GM21528 (cell line): Measurements from ENCODE around the gene CNPPD1.

ENCODE experiments used
- ATAC-seq: cut with Tn5 transposase; IDR thresholded peaks from one replicate; pipeline ENCODE4 v1.9.1; 2021; ENCODE audit warnings: mild to moderate bottlenecking, moderate library complexity; ENCODE audit not compliant: unreplicated experiment, low FRiP score

Gene CNPPD1

DNA sequence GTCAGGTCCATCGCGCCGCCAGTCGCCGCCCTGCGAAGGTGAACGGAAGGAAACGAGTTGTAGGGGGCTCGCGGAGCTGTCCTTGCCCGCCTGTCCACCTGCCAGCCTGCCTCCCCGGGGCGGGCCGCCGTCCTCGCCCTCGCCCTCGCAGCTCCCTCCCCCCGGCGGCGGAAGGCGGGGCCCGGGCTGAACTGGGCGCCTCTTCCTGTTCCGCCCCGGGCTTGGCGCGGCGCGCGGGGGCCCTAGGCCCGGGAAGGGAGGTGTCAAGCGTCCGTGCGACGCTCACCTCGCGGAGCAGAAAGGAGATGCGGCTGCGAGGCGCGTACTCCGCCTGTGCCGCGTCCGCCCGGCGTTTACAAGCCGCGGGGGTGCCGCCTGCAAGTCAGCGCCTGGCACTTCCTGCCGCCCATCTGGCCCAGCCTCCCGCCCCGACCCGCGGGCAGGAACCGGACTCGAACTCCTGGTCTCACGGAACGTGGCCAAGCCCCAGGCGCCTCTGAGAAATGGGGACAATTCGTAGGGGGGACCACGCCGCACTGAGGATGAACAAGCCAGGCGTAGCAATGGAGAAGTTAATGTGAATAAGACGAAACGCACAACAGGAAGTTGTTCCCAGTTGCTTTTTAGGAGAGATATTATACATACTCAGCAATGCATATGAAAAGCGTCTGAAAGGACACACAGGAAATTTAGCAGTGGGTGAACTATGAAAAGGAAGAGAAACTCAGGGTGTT, at the start of gene CNPPD1:
Gene CNPPD1 (minus strand): TSS at position 108 of the 734 bp plus-strand sequence. CDS start 97 bp downstream, at position 11.
- peak; percentile 65 for ATAC-seq

DNA sequence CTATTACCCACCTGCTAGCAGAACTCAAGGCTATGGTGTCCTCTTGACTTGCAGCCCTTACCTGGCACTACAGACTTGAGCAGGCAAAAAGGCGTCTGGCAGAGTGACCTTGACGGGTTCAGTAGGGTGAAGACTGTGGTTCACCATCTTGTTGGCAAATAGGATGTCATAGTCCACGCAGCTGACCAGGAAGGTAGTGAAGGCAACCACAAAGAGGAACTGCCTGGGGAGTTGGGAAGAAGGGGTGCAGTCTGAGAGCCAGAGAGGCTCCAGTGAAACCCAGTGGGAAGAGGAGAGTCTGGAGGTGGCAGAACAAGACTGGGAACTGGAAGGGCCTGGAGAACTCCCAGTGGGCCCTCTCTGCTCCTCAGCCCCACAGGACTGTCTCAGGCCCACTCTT, 48.6 kb upstream of the CNPPD1 start:
- ATAC-seq, result no peak

DNA sequence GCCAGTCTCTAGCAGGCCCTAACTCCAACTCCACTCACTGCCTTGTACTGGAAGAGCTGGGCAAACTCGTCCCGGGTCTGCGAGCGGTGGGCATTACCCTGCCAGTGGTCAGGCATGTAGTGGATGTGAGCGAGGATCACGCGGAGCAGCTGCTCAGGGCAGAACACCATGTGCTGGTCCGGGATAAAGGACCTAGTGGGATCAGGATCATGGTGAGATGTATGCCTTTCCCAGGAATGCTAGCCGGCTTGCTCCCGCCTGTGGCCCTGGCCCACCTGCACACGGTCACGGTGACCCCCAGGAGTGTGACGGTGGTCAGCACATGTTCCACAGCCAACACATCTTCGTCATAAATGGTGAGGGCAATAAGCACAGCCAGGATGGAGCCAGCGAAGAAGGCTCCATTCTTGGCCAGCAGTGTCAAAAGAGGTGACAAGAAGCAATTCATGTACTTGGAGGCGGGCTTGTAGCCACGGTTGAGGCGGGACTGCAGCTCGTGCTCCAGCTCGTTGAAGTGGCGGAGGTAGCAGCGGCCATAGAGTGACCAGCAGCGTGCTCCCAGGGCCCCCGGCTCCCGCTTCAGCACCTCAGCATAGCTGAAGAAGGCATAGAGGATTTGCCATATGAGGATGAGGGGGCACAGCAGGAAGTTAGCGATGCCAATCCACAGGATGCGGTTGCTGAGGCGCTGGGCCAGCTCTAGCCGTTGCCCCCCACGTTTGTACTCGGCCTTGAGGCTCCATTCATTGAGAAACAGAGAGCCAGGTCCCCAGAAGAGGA, 47.3 kb upstream of the CNPPD1 start:
- no peak for ATAC-seq

DNA sequence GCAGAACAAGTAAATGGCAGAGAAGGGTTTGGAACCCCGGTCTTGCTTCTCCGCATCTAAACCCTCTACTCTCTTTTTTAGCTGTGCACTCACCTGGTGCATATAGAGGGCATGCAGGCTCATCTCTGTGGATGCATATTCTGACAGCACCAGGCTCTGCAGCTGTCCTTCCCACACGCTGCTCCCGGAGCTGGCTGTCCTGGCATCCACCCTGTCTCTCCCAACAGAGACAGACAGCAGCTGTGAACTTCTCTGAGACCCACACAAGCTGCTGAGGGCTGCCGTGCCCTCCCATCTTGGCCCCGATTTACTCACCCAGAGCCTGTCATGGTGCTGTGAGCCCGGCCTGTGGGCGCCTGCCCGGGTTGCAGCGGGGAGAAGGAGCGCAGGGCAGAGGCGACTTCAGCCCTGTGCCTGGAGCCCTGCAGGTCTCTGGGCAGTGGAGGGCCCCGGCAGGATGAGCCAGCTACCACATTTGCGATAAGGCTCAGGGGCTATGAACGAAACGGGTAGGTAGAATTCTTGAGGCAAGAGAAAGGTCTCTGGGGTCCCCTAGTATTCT, 45.3 kb upstream of the CNPPD1 start:
- no peak for ATAC-seq

- ATAC-seq, result no peak
Measured at GRCh38 chr2:219220652-219221402, 44.1 kb upstream of the CNPPD1 start.

DNA sequence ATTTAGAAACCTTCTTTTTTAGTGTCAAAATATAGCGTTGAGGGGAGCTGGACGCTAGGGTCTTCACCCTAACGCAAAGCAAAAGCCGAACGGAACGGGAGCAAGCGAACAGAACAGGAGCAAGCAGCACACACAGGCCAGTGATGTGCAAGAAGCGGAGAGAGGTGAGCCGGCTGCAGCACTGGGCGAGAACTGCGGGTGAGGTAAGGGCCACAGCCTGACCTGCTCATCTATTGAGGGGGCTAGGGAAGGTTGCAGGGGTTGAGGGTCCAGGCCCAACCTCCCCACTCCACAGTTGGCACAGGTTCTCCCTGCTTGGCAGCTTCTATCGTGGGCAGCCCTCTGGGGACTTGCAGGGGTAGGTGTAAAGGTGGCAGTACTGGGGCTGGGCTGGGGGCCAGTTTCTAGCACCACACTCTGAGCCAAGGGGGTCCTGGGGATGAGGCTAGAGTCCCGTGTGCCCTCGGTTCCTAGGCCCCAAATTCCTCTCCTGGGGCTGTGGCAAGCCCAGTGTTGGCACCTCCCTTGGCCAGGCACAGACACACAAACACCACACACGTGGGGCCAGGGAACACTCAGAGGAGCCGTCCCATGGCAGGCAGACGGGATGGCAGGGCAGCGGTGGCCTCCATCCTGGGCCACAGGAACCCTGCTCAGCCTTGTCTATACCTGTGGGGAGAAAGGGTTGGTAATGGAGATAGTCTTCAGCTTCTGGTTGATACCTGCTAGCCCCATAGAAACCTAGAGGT, 43.2 kb upstream of the CNPPD1 start:
- no peak for ATAC-seq

DNA sequence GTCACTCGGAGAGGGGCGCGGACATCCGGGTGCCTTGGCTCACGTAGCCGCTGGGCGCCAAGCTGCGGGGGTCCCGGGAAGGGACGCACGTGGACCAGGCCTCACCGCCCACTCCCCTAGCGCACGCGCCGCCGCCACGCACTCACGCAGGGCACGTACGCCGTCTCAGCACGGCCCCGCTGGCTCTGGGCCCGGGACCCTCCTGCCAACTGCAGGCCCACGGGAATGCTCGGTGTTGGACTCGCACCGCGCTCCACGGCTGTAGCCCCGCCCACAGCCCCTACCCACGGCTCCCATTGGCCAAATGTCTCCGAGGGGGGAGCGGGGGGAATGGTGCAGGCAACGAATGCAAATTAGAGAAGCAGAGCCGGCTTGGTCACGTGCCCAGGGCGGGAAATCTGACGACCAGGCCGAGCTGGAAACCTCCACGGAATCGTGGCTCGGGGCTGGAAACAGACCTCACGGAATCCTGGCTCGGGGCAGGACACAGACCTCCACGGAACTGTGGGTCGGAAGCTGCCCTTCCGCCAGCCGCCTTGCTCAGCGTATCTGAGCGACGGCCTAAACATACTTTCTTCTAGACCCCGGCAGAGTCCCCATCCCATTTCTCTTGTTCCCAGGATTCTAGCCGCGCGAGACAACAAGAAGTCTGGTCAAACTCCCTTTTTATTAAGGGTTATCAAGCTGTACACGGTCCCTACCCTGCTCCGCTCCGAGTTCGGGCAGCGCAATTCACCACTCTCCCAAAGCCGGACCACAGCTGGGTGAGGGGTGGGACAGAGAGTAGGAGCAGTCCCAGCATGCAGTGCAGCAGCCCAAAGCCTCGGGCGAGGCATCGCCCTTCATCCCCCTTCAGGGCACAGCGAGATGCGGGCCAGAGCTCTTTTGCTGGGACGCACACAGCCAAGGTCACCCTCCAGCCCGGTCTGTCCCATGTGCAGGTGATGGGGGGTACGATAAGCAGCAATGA, 42.3 kb upstream of the CNPPD1 start, which contains the start of gene ABCB6:
Gene ABCB6 (minus strand): TSS at position 227 of the 970 bp plus-strand sequence. CDS start 285 bp downstream, outside the sequence.
- peak; percentile 78 for ATAC-seq

DNA sequence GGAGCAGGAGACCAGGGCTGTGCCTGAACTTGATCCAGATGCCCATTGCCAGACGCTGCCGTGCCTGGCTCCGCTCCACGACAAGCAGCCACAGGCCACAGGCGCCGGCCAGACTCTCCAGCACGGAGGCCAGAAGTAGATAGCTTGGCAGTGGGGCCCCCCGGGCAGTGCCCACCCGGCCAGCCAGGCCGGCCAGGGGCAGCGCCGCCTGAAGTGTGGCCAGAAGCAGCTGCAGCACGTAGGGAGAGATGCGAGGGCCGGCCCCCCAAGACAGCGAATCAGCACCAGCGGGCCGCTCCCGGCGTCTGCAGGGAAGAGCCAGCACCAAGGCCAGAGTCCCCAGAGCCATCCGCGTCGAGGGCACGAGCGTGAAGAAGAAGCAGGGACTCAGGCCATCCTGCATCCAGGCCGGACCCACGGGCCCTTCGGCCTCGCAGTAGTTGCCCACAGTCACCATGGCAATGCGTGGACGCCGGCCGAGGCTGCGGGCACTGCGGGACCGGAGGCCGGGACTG, 41.5 kb upstream of the CNPPD1 start:
- peak; percentile 33 for ATAC-seq

- no peak for ATAC-seq
Measured at GRCh38 chr2:219216535-219216915, 39.8 kb upstream of the CNPPD1 start.

GRCh38 chr2:219215871-219216534, 39.3 kb upstream of the CNPPD1 start:
- ATAC-seq, result no peak

DNA sequence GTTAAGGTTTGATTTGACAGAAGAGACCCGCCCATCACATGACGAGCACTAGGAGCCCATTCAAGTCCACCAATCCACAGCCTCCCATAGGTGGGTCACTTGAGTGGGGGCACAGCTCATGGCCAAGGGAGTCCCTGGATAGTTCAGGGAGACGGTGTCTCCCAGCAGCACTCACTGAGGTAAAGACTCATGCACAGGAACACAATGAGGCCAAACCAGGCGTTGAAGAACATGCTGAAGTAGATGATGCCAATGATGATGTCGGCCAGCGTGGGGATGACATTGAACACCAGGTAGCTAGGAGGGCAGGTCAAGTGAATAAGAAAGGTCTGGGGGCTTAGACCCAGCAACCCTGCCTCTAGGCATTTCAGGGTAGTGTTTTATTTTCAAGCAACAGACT, 38.1 kb upstream of the CNPPD1 start:
- ATAC-seq, result no peak

DNA sequence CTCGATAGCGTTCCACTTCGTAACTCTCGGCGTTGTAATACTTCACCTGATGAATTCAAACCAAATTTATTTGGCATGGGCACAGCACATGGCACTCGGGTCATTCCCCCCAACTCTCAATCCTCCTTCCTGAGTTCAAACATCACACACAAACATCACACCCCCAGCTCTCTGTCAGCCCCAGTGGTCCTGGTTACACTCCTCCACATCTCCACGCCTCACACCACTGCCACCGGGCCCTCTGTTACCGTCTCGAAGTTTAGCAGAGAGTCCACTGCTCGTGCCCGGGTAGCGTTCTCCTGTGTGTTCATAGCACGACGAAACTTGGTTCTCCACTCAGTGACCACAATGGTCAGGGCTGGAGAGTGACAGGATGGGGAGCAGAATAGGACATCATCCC, 37.4 kb upstream of the CNPPD1 start:
- no peak for ATAC-seq

DNA sequence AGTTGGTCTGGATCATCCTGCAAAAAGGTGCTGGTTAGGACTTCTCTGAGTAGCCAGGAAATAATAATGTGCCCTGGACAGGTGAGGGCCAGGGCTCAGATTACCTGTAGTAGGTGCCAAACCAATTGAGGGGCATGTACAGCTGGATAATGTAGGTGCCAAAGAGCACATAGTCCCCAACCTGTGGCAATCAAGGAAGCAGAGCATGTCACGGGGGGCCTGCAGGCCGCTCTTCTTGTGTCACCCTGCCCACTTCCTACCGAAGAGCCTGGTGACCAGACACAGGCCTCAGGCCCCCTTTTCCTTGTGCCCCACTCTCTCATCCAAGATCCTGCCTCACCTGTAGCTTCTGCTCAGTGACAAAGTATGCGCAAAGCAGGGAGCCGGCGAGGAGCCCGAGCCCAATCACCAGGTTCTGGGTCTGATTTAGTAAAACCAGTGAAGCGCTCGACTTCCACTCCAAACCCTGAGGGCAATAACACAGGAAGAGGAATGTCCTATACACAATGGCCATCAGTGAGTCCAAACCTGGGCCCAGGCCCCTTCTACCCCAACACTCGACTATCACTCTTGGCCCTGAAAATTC, 36.9 kb upstream of the CNPPD1 start:
- ATAC-seq, result no peak

DNA sequence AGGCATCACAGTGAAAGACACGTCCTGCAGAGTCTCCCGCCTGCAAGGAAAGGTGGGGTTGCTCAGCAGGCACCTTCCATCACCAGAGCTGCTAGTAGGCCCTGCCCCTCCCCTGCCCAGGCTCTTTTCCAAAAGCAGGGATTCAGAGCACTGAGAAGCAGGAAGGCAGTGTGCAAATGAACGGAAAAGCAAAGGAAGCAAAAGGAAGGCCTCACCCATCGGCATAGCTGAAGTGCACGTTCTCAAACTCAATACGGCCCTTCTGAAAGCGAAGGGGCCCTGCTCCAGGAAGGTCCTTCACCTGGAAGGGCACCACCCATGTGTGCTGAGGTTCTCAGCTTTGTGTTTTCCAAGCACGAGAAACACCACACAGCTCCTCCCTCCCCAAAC, 36.3 kb upstream of the CNPPD1 start:
- no peak for ATAC-seq

DNA sequence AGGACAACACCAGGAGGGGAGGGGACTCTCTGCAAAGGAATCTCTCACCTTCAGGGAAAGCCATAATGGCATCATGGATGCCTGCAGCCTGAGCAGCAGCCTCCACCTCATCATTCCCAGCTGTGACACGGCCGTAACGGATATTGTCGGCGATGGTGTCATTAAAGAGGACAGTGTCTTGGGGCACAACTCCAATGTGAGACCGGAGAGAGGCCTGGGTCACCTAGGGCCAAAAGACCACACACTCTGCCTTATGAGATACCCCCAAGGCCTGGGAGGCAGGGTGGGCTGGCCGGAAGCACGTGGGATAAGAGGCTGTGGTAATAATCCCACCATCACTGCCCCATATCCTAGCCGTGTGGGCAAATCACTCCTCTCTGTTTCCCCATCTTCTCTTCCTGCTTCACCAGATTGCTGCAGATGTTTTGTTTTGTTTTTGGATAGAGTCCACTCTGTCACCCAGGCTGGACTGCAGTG, 34.2 kb upstream of the CNPPD1 start:
- no peak for ATAC-seq

DNA sequence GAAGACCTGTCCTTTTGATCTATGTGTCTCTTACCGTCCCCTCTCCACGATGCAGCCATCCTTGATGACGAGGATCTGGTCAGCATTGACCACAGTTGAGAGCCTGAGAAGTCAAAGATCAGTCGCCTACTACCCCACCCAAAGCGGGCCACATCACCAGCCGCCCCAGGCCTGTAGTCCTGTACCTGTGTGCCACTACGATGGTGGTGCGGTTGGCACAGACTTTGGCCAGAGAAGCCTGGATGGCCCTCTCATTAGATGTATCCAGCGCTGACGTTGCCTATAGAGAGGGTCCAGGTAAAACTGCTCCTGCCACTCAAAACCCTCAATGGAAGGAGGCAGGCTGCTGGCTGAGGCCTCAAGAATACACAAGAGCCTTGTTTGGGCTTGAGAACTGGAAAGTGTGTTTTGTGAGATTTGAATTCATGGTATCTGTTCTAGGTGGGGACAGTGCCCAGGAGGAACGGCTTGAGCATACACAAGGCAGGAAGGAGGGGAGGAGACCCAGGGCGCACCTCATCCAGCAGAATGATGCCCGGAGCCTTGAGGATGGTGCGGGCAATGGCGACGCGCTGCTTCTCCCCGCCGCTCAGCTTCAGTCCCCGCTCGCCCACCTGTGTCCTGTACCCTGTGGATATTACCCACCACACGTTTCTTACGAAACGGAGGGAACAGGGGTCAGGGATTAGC, 33.6 kb upstream of the CNPPD1 start:
- ATAC-seq, result no peak
